Panc1 (cell line): ENCODE results near the gene NXPE3.

Experiments used
- CTCF ChIP-seq: fragments of 450-650 bp; IDR thresholded peaks from 2 replicates; pipeline ENCODE4 v1.5.1; 2017; ENCODE audit warnings: mild to moderate bottlenecking
- POLR2AphosphoS5 ChIP-seq: IDR thresholded peaks from 2 replicates; pipeline ENCODE4 v1.6.1; 2012; ENCODE audit warnings: mild to moderate bottlenecking, low read depth, low read length, moderate library complexity
- REST ChIP-seq, 2 experiments: IDR thresholded peaks; 2 replicates each; pipeline ENCODE4 v1.6.1; 2011 to 2012; ENCODE audit warnings: low read depth in 2 of 2, control low read depth in 1 of 2, low read length in 1 of 2, mild to moderate bottlenecking in 1 of 2, moderate library complexity in 1 of 2; ENCODE audit not compliant: insufficient read depth in 1 of 2
- SIN3A ChIP-seq: IDR thresholded peaks from 2 replicates; pipeline ENCODE4 v1.6.1; 2012; ENCODE audit warnings: low read depth, mild to moderate bottlenecking, low read length, moderate library complexity, borderline replicate concordance; ENCODE audit not compliant: insufficient read depth
- TCF7L2 ChIP-seq: IDR thresholded peaks from 2 replicates; pipeline ENCODE4 v1.6.1; 2011; ENCODE audit warnings: mild to moderate bottlenecking, low read depth, low read length, inconsistent platforms

- no peak for TF ChIP-seq CTCF
- TF ChIP-seq SIN3A = no peak
- TF ChIP-seq POLR2AphosphoS5 = no peak
- TF ChIP-seq REST (IDR thresholded peaks at IDR 0.05; ENCODE audit: insufficient read depth in 1 of 2, low read depth in 2 of 2, low read length in 1 of 2) = no peak
- TF ChIP-seq TCF7L2 = no peak
Observed at GRCh38 chr3:101824702-101825101, 45.7 kb downstream of the NXPE3 start.
